GM18520 (cell line): Measurements from ENCODE around the gene IGF2BP1.
"Not testable (repeated sequence)": the region's sequence is repeated elsewhere in the genome, so short reads cannot be mapped to it uniquely, and the experiment has no call there.

ENCODE experiments used
- ATAC-seq: cut with Tn5 transposase; IDR thresholded peaks from one replicate; pipeline ENCODE4 v1.9.1; 2021; ENCODE audit not compliant: unreplicated experiment

The IGF2BP1 gene

GRCh38 chr17:49053171-49053829 is 56.1 kb downstream of the IGF2BP1 start:
- no peak for ATAC-seq

- no peak for ATAC-seq
These were observed 57.3 kb downstream of the IGF2BP1 start for GRCh38 chr17:49054342-49055092.

GRCh38 chr17:49055181-49055927 is 58.2 kb downstream of the IGF2BP1 start:
- ATAC-seq = no peak

GRCh38 chr17:49061524-49061943 is 64.3 kb downstream of the IGF2BP1 start:
- ATAC-seq = no peak

- no peak for ATAC-seq
These were observed 66.5 kb downstream of the IGF2BP1 start for GRCh38 chr17:49063652-49064051.

- no peak for ATAC-seq
These were observed 70.0 kb downstream of the IGF2BP1 start for GRCh38 chr17:49067163-49067562.

- ATAC-seq = no peak
These were observed 72.5 kb downstream of the IGF2BP1 start for GRCh38 chr17:49069585-49070273.

- no peak for ATAC-seq
These were observed 73.9 kb downstream of the IGF2BP1 start for GRCh38 chr17:49071106-49071505.

GRCh38 chr17:49074851-49075540 is 77.8 kb downstream of the IGF2BP1 start:
- no peak for ATAC-seq

- ATAC-seq = no peak
These were observed 79.6 kb downstream of the IGF2BP1 start for GRCh38 chr17:49076573-49077384.

GRCh38 chr17:49078248-49078647 is 81.1 kb downstream of the IGF2BP1 start:
- no peak for ATAC-seq

- ATAC-seq = no peak
These were observed 82.9 kb downstream of the IGF2BP1 start for GRCh38 chr17:49079840-49080663.

- no peak for ATAC-seq
These were observed 85.0 kb downstream of the IGF2BP1 start for GRCh38 chr17:49082231-49082630.

GRCh38 chr17:49085046-49085445 is 87.9 kb downstream of the IGF2BP1 start:
- not testable (repeated sequence) for ATAC-seq

GRCh38 chr17:49085565-49086315 is 88.6 kb downstream of the IGF2BP1 start:
- no peak for ATAC-seq

GRCh38 chr17:49086316-49086605 is 89.1 kb downstream of the IGF2BP1 start:
- no peak for ATAC-seq

- no peak for ATAC-seq
These were observed 89.5 kb downstream of the IGF2BP1 start for GRCh38 chr17:49086649-49087048.

- no peak for ATAC-seq
These were observed 91.9 kb downstream of the IGF2BP1 start for GRCh38 chr17:49089094-49089493.
